Thyroid gland (tissue), 4 donors: ENCODE results near the gene SPATA31E1. TPM values are rescaled to one million over a fixed set of nuclear protein-coding genes. Genes with fewer than 3 reads are reported as not detected.

Source experiments
- total RNA-seq, 4 donors: library from RNA; depleted of rRNA; stranded (reverse); fragments of >200 nt; gene quantifications; one replicate each; pipeline ENCODE4 v1.2.3, GENCODE V29; 2016

SPATA31E1 gene
- total RNA-seq, 4 donors from 2014 or later: under 0.01 TPM; not detected in 3

Other genes with a start within 250 kb of the SPATA31E1 start
- gene CTSL, start 156.8 kb upstream of the SPATA31E1 start, total RNA-seq: 100 to 1,000 TPM in 3 of 4 donors, 10 to 100 TPM in 1; 62.0 to 172 (median 112) TPM
- not detected for gene SPATA31C1, start 35.1 kb downstream of the SPATA31E1 start, total RNA-seq
- gene CDK20, start 91.7 kb downstream of the SPATA31E1 start, total RNA-seq: 10 to 100 TPM; 11.4 to 18.6 (median 14.3) TPM